Colonic mucosa (tissue), 4 donors: Measurements from ENCODE around the gene PKP1. TPM values are rescaled to one million over a fixed set of nuclear protein-coding genes. Genes with fewer than 3 reads are reported as not detected.

Experiments used
- DNase-seq: peaks from one replicate; pipeline ENCODE4 v3.0.0-alpha.2; 2020
- H3K27ac ChIP-seq: fragments of 200-600 bp; one replicate; pipeline ENCODE4 v1.8.0; 2021
- H3K27me3 ChIP-seq: fragments of 200-600 bp; one replicate; pipeline ENCODE4 v1.8.0; 2021
- H3K36me3 ChIP-seq: fragments of 200-600 bp; one replicate; pipeline ENCODE4 v1.8.0; 2021
- H3K4me1 ChIP-seq: fragments of 200-600 bp; one replicate; pipeline ENCODE4 v1.8.0; 2021; ENCODE audit warnings: mild to moderate bottlenecking
- H3K4me3 ChIP-seq: fragments of 200-600 bp; one replicate; pipeline ENCODE4 v1.8.0; 2021
- H3K9ac ChIP-seq, 2 donors: one replicate each; pipeline ENCODE4 v1.7.0; 2013; ENCODE audit warnings: control low read depth in 2 of 2, low read depth in 2 of 2, low read length in 2 of 2
- H3K9me3 ChIP-seq: fragments of 200-600 bp; one replicate; pipeline ENCODE4 v1.8.0; 2021
- intact Hi-C: fragments of 100-400 bp; cut with DNase I; formaldehyde crosslinking; loops from one replicate; pipeline ENCODE4 v1.14.1; 2022
- total RNA-seq, 2 donors: library from RNA; stranded (reverse); fragmentation: NEBNext Ultra II Directional in 1 of 2; extraction: Animal tissue kit (Norgen Biotek cat#: 25700) in 1 of 2; gene quantifications; one replicate each; pipeline ENCODE4 v1.2.1, GENCODE V29; 2021
- TF ChIP-seq, protein P1 (sequence below): fragments of 200-600 bp; IDR thresholded peaks from one replicate; pipeline ENCODE4 v1.8.0; 2022; ENCODE audit warnings: antibody characterized with exemption, mild to moderate bottlenecking
- donor health status: healthy.
- donor health status: DM: no; HTN: no; CAD: no.
- donor health status: DM: no; HTN: no; CAD: no.

The PKP1 gene
- total RNA-seq, 2 donors from 2014 or later, result 0.54 to 0.74 TPM

DNA sequence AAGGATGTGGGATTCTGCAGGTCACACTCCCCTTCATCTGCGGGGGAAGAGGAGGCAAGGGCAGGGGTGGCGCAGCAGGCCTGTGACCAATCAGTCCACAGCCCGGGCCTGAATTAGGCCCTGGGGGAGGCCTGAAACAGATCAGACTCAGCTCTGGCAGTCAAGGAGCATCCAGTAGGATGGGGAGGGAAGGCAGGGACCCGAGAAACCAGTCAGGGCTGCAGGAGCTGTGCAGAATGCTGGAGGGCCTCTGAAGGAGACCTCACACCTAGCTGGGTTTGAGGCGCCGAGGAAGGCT, 81.5 kb downstream of the PKP1 start:
- H3K9me3 ChIP-seq, result no peaks in the 10 kb centered on the region
- intact Hi-C loops, result no loop called here
- no peaks in the 10 kb centered on the region for H3K36me3 ChIP-seq
- H3K9ac ChIP-seq, result no peak overlapping the region
- TF ChIP-seq, protein P1, sequence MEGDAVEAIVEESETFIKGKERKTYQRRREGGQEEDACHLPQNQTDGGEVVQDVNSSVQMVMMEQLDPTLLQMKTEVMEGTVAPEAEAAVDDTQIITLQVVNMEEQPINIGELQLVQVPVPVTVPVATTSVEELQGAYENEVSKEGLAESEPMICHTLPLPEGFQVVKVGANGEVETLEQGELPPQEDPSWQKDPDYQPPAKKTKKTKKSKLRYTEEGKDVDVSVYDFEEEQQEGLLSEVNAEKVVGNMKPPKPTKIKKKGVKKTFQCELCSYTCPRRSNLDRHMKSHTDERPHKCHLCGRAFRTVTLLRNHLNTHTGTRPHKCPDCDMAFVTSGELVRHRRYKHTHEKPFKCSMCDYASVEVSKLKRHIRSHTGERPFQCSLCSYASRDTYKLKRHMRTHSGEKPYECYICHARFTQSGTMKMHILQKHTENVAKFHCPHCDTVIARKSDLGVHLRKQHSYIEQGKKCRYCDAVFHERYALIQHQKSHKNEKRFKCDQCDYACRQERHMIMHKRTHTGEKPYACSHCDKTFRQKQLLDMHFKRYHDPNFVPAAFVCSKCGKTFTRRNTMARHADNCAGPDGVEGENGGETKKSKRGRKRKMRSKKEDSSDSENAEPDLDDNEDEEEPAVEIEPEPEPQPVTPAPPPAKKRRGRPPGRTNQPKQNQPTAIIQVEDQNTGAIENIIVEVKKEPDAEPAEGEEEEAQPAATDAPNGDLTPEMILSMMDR, result no peak
- no peaks in the 10 kb centered on the region for H3K4me1 ChIP-seq
- no peak overlapping the region for H3K27ac ChIP-seq
- no peaks in the 10 kb centered on the region for H3K27me3 ChIP-seq
- DNase-seq, result no peak
- H3K4me3 ChIP-seq, result no peak overlapping the region

DNA sequence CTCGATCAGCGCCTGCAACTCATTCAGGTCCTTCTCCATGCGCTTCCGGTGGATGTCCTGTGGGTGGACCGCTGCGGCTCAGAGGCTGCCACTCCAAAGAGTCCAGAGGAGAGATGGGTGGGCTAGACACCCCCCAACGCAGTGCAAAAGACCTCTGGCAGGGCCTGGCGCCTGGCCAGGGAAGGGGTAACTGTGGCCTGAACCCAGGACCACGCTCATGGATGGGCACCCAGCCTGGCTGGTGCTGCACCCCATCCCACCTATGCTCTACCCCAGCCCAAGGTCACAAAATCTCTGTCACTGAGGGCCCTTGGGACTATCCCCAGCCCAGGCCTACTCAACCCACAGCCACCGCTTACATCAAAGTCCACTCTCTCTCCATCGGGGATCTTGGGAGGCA, 81.9 kb downstream of the PKP1 start:
- H3K9me3 ChIP-seq, result no peaks in the 10 kb centered on the region
- intact Hi-C loops, result no loop called here
- H3K36me3 ChIP-seq, result no peaks in the 10 kb centered on the region
- H3K9ac ChIP-seq, result no peak overlapping the region
- TF ChIP-seq, protein P1, result no peak
- H3K27ac ChIP-seq, result no peak overlapping the region
- no peak for DNase-seq
- H3K4me1 ChIP-seq, result no peaks in the 10 kb centered on the region
- no peaks in the 10 kb centered on the region for H3K27me3 ChIP-seq
- no peak overlapping the region for H3K4me3 ChIP-seq

DNA sequence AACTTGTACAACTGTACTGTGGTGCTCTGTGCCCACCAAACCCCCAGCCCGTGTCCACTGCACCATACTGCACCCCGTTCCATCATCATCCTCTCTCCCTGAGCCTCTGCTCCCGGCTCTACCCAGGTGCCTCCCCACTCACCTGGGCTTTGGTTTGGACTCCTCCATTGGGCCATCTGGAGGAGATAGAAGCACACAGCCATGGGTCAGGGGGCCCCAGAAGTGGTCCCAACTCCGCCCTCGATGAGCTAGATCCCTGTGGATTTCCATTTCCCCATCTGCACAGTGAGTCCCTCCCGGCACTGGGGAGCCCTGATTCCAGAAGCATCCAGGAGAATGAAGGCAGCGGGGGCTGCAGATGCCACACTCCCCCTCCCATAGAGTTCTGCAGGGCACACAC, 83.4 kb downstream of the PKP1 start:
- intact Hi-C loops, result no loop called here
- Histone ChIP-seq H3K9me3 (no peaks in the 10 kb centered on the region), H3K27ac (no peak overlapping the region), H3K27me3 (no peaks in the 10 kb centered on the region), H3K9ac (no peak overlapping the region), H3K36me3 (no peaks in the 10 kb centered on the region), H3K4me3 (no peak overlapping the region), H3K4me1 (no peaks in the 10 kb centered on the region)
- DNase-seq, result no peak
- TF ChIP-seq, protein P1, result no peak

DNA sequence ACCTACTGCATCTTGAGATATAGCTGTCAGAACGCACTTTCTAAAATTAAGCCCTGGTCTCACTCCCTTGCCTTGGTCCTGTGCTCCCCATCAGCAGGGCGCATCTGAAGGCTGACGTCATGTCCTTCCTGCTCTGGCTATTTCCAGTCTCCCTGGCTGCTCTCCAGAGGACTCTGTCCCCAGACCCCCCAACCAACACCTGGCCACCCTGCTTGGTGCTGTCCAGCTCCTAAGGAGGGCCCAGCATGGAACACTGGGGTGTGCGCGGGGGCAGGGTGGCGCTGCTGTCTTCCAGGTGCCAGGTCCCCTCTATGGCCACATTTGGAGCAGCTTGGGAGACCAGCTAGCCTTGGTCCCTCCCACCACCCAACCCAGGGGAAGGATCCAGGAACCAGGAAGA, 85.9 kb downstream of the PKP1 start:
- intact Hi-C loops, result no loop called here
- H3K27me3 ChIP-seq, result no peaks in the 10 kb centered on the region

DNA sequence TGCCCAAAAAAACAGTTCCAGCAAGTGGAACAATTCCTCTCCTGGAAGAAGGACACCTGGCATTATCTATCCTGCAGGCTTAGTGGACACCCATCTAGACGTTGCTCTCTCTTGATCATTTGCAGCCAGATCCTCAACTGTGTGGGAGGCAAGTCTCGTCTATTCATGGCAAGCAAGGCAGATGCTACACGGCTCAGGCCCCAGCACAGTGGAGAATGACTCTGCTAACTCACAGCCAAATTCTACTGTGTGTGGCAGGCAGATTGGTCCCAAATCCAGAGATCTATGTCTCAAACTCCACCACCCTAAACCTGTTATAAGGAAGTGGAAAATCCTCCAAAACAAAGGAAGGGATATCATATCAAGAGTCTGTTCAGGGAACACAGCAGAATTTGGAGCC, 87.2 kb downstream of the PKP1 start:
- no peak for DNase-seq
- Histone ChIP-seq H3K4me3 (no peak overlapping the region), H3K27ac (no peak overlapping the region), H3K9me3 (no peaks in the 10 kb centered on the region), H3K27me3 (peaks cover 8% of the 10 kb centered on the region), H3K4me1 (no peaks in the 10 kb centered on the region), H3K36me3 (no peaks in the 10 kb centered on the region), H3K9ac (no peak overlapping the region)
- intact Hi-C loops, result no loop called here
- TF ChIP-seq, protein P1, result no peak

More for the DNA sequence above, 85.9 kb downstream of the PKP1 start:
- Histone ChIP-seq H3K4me3 (no peak overlapping the region), H3K9me3 (no peaks in the 10 kb centered on the region), H3K36me3 (no peaks in the 10 kb centered on the region), H3K9ac (no peak overlapping the region), H3K27ac (no peak overlapping the region), H3K4me1 (no peaks in the 10 kb centered on the region)
- no peak for DNase-seq
- TF ChIP-seq, protein P1, result no peak

DNA sequence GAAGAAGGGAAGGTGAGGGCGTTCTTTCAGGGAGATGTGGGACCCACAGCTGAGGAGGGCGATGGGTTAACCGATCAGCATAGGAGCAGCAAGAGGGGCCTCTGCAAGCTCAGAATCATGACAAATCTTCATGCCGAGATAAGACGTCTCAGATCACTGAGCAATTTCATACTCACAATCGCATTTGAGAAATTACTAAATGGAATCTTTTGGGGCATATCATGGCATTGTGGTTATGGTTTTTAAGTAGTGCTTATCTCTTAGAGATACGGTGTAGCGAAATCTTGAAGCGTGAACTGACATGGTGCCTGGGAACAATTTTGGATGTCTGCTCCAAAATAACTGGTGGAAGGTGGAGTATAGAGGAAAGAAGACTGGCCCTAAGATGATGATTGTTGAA, 88.0 kb downstream of the PKP1 start:
- Histone ChIP-seq H3K27me3 (peaks cover 8% of the 10 kb centered on the region), H3K36me3 (no peaks in the 10 kb centered on the region), H3K27ac (no peak overlapping the region), H3K4me3 (no peak overlapping the region), H3K9me3 (no peaks in the 10 kb centered on the region), H3K4me1 (no peaks in the 10 kb centered on the region), H3K9ac (no peak overlapping the region)
- intact Hi-C loops, result no loop called here
- DNase-seq, result no peak
- TF ChIP-seq, protein P1, result no peak
